ENCODE results near the gene RAB35.

GRCh38 chr12:120103044-120103338 is 13.6 kb downstream of the RAB35 start:
- TF ChIP-seq RCOR1 (IDR thresholded peaks at IDR 0.05; ENCODE audit: insufficient replicate concordance, low read length) (no peak), CTCF (conservative IDR thresholded peaks at IDR 0.05; ENCODE audit: low read depth, low read length) (no peak), BHLHE40 (IDR thresholded peaks at IDR 0.05; ENCODE audit: low read depth, low read length) (no peak), POLR2A (IDR thresholded peaks at IDR 0.05; ENCODE audit: low read depth, low read length) (no peak), FOS (IDR thresholded peaks at IDR 0.05; ENCODE audit: low read depth, low read length) (no peak), USF2 (IDR thresholded peaks at IDR 0.05; ENCODE audit: low read depth, low read length) (no peak), RAD21 (IDR thresholded peaks at IDR 0.05; ENCODE audit: low read length) (no peak), ELK1 (IDR thresholded peaks at IDR 0.05; ENCODE audit: borderline replicate concordance, low read depth, low read length) (no peak), CEBPB (IDR thresholded peaks at IDR 0.05; ENCODE audit: low read depth, low read length) (no peak), MXI1 (IDR thresholded peaks at IDR 0.05; ENCODE audit: borderline replicate concordance, low read depth, low read length) (no peak), MAZ (IDR thresholded peaks at IDR 0.05; ENCODE audit: borderline replicate concordance, low read depth, low read length) (no peak)

Data from IMR-90 (cell line).